HepG2 (cell line): Measurements from ENCODE around the gene RDH13. TPM values are rescaled to one million over a fixed set of nuclear protein-coding genes. Genes with fewer than 3 reads are reported as not detected.

Source experiments
- ATAC-seq: fragments of 200-7000 bp; cut with Tn5 transposase; 3 replicates; pipeline ENCODE4 v1.9.1; 2020; ENCODE audit warnings: mild to moderate bottlenecking, moderate library complexity
- BruUV-seq: library from RNA; stranded (reverse); fragments of 400-500 nt; replicated peaks from 2 replicates; lab custom pipeline; 2021; lab: Mats Ljungman, UMichigan
- CTCF ChIA-PET: fragments of 300-600 bp; formaldehyde crosslinking; extraction: SDS; loops from one replicate; lab custom pipeline; 2021; ENCODE audit warnings: low total read pairs, inconsistent platforms, low intra/inter-chr PET ratio; lab: Yijun Ruan, JAX
- POLR2A ChIA-PET: fragments of 350-600 bp; sonication (Branson Sonifier 250); formaldehyde crosslinking; loops from one replicate; lab custom pipeline; 2020; ENCODE audit warnings: antibody characterized with exemption, inconsistent platforms; lab: Yijun Ruan, JAX
- DNase-seq: peaks from one replicate; pipeline ENCODE4 v3.0.0-alpha.2; 2015; ENCODE audit warnings: low spot score
- FAIRE-seq: peaks from 3 replicates; lab custom pipeline; 2011; peaks lifted over from hg19 to GRCh38; lab: Jason Lieb, UNC
- H2AFZ ChIP-seq: one replicate; pipeline ENCODE4 v1.6.1; 2011; ENCODE audit warnings: low read length, inconsistent platforms
- H3K27ac ChIP-seq: fragments of 300-600 bp; 3 replicates; pipeline ENCODE4 v1.8.0; 2011; ENCODE audit warnings: mixed run types, mild to moderate bottlenecking, mixed read lengths, low read length, inconsistent platforms; ENCODE audit not compliant: insufficient read depth; ENCODE audit errors: extremely low read length
- H3K27me3 ChIP-seq, 2 experiments: fragments of 200-600 bp in 1 of 2; 2 replicates in 1 of 2; 3 replicates in 1 of 2; pipeline versions ENCODE4 v1.6.0 to v1.8.0; 2011; ENCODE audit warnings: low read length in 2 of 2, mild to moderate bottlenecking in 2 of 2, moderate library complexity in 2 of 2, inconsistent platforms in 1 of 2; ENCODE audit not compliant: insufficient read depth in 2 of 2, control insufficient read depth in 1 of 2
- H3K36me3 ChIP-seq, 2 experiments: fragments of 200-600 bp in 1 of 2; replicated peaks in 1 of 2; 2 replicates in 1 of 2; 3 replicates in 1 of 2; pipeline versions ENCODE4 v1.5.1 to v1.8.0; 2011; ENCODE audit warnings: low read length in 2 of 2, inconsistent platforms in 1 of 2; ENCODE audit not compliant: insufficient read depth in 2 of 2, control insufficient read depth in 1 of 2
- H3K4me1 ChIP-seq: 2 replicates; pipeline ENCODE4 v1.5.1; 2012; ENCODE audit warnings: low read length, inconsistent platforms; ENCODE audit not compliant: insufficient read depth
- H3K4me2 ChIP-seq: 2 replicates; pipeline ENCODE4 v1.6.0; 2011; ENCODE audit warnings: low read depth, low read length, inconsistent platforms
- H3K4me3 ChIP-seq, 3 experiments: fragments of 200-600 bp in 1 of 3; sonication (generic), shearing (Covaris generic) in 1 of 3; replicated peaks in 1 of 3; 2 replicates each; pipeline ENCODE4 v1.5.1; 2011 to 2016; ENCODE audit warnings: low read length in 3 of 3, inconsistent platforms in 2 of 3, low read depth in 2 of 3, mild to moderate bottlenecking in 2 of 3, control low read depth in 1 of 3, mixed read lengths in 1 of 3; ENCODE audit not compliant: insufficient read depth in 1 of 3
- H3K79me2 ChIP-seq: one replicate; pipeline ENCODE4 v1.6.1; 2011; ENCODE audit warnings: low read length, inconsistent platforms; ENCODE audit not compliant: insufficient read depth
- H3K9ac ChIP-seq: 2 replicates; pipeline ENCODE4 v1.6.0; 2011; ENCODE audit warnings: mild to moderate bottlenecking, low read depth, low read length, inconsistent platforms; ENCODE audit not compliant: insufficient read depth
- H3K9me3 ChIP-seq: 2 replicates; pipeline ENCODE4 v1.5.1; 2012; ENCODE audit warnings: mild to moderate bottlenecking, low read length
- H4K20me1 ChIP-seq: 2 replicates; pipeline ENCODE4 v1.6.0; 2011; ENCODE audit warnings: inconsistent platforms, mild to moderate bottlenecking, low read length, moderate library complexity; ENCODE audit not compliant: insufficient read depth
- AGO2 ChIP-seq: fragments of 200-400 bp; formaldehyde crosslinking; optimal IDR thresholded peaks from 2 replicates; pipeline ENCODE3; 2017; ENCODE audit warnings: mild to moderate bottlenecking, low read depth, low read length, moderate library complexity
- EHMT2 ChIP-seq: fragments of 200-600 bp; sonication (generic); IDR thresholded peaks from 2 replicates; pipeline ENCODE4 v1.7.0; 2017; ENCODE audit warnings: antibody characterized with exemption, low read depth, low read length, borderline replicate concordance
- IRF1 ChIP-seq: sonication (generic); formaldehyde crosslinking; IDR thresholded peaks from 2 replicates; pipeline ENCODE4 v1.4.0; 2020; ENCODE audit warnings: low read depth, mild to moderate bottlenecking, missing genetic modification reagents
- KLF6 ChIP-seq: IDR thresholded peaks from 2 replicates; pipeline ENCODE4 v1.8.0; 2016; ENCODE audit warnings: missing biosample characterization, missing genetic modification reagents
- NAIF1 ChIP-seq: sonication (generic); formaldehyde crosslinking; IDR thresholded peaks from 2 replicates; pipeline ENCODE4 v1.5.0; 2020; ENCODE audit warnings: mild to moderate bottlenecking, missing genetic modification reagents, borderline replicate concordance
- PBX2 ChIP-seq: IDR thresholded peaks from 2 replicates; pipeline ENCODE4 v1.6.1; 2016; ENCODE audit warnings: control low read depth
- PRDM4 ChIP-seq: sonication (generic); formaldehyde crosslinking; IDR thresholded peaks from 2 replicates; pipeline ENCODE4 v1.9.0; 2021; ENCODE audit warnings: missing genetic modification reagents, borderline replicate concordance
- ZEB1 ChIP-seq: IDR thresholded peaks from 2 replicates; pipeline ENCODE4 v1.6.1; 2012; ENCODE audit warnings: mild to moderate bottlenecking, low read depth, inconsistent platforms; ENCODE audit not compliant: insufficient replicate concordance
- ZNF282 ChIP-seq: fragments of 450-650 bp; IDR thresholded peaks from 2 replicates; pipeline ENCODE4 v1.6.1; 2018; ENCODE audit not compliant: partially characterized antibody
- ZNF496 ChIP-seq: sonication (generic); formaldehyde crosslinking; IDR thresholded peaks from 2 replicates; pipeline ENCODE4 v1.8.1; 2023; ENCODE audit warnings: mild to moderate bottlenecking, moderate library complexity, missing genetic modification reagents; ENCODE audit not compliant: insufficient replicate concordance
- ZNF749 ChIP-seq: sonication (generic); formaldehyde crosslinking; IDR thresholded peaks from 2 replicates; pipeline ENCODE4 v1.8.0; 2022; ENCODE audit warnings: mild to moderate bottlenecking, missing genetic modification reagents, moderate library complexity, borderline replicate concordance
- ZSCAN5A ChIP-seq: sonication (generic); formaldehyde crosslinking; IDR thresholded peaks from 2 replicates; pipeline ENCODE4 v1.8.0; 2022; ENCODE audit warnings: mild to moderate bottlenecking, missing genetic modification reagents, borderline replicate concordance
- WGBS: methylation state at CpG from one replicate; pipeline ENCODE4 v1.1.6; 2017; ENCODE audit warnings: low lambda C conversion rate; 5-methylcytosine and 5-hydroxymethylcytosine counted together
- in situ Hi-C: cut with HindIII; loops from 2 replicates; pipeline ENCODE4 v1.10.0; 2017; ENCODE audit warnings: low pct_unique_long_range_greater_than_20kb; ENCODE audit not compliant: extremely low pct_ligation_motif_present
- intact Hi-C: fragments of 100-400 bp; cut with micrococcal nuclease; formaldehyde crosslinking; loops from one replicate; pipeline ENCODE4 v1.10.0; 2022; ENCODE audit not compliant: unreplicated experiment
- polyA plus RNA-seq, 8 experiments: library from polyadenylated mRNA; depleted of rRNA in 3 of 8; stranded (reverse) in 7 of 8; unstranded in 1 of 8; fragments of >200 nt; fragmentation: Illumina TruSeq in 4 of 8; extraction: Trizol in 4 of 8; gene quantifications; 2 replicates each; pipeline versions ENCODE4 v1.2.1 to v1.2.3, GENCODE V29; 2011 to 2016; ENCODE audit warnings: low read depth in 4 of 8, missing spikeins in 1 of 8, mixed read lengths in 1 of 8; ENCODE audit not compliant: insufficient read depth in 1 of 8
- total RNA-seq, 5 experiments: library from RNA; depleted of rRNA; stranded (reverse); fragments of >200 nt; fragmentation: Illumina TruSeq; extraction: Trizol; gene quantifications; 2 replicates each; pipeline ENCODE4 v1.2.3, GENCODE V29; 2016; ENCODE audit warnings: low read depth in 1 of 5

The RDH13 gene
- total and polyA plus RNA-seq, 2 of the 13 experiments (the other 11 are each of a cell fraction or from before 2014, with no cell fraction given): 13.4 to 21.5 TPM

- TF ChIP-seq PRDM4 (no peak), ZNF496 (CRISPR knock-in tag) (no peak), PBX2 (CRISPR knock-in tag) (no peak), EHMT2 (no peak), ZEB1 (no peak)
Measured at GRCh38 chr19:55016017-55016416, 46.9 kb downstream of the RDH13 start (continued).

GRCh38 chr19:55015126-55015525, 47.8 kb downstream of the RDH13 start:
- Histone ChIP-seq H3K4me2 (peak overlapping the region; percentile 45), H2AFZ (peak overlapping the region; percentile 29), H3K27me3 (peaks cover 3 to 19% of the 10 kb centered on the region in 2 experiments; a peak in 4 of 5 replicates), H3K36me3 (no peaks in the 10 kb centered on the region), H3K79me2 (no peaks in the 10 kb centered on the region), H3K27ac (no peak overlapping the region), H3K9ac (no peak overlapping the region), H3K4me1 (no peaks in the 10 kb centered on the region), H4K20me1 (no peaks in the 10 kb centered on the region), H3K4me3 (peak overlapping the region in 1 of 3 experiments; percentile 55; a peak in 2 of 6 replicates), H3K9me3 (no peaks in the 10 kb centered on the region)
- BruUV-seq: no TSS peak
- no peak for TF ChIP-seq KLF6 (CRISPR knock-in tag)
- no peak for TF ChIP-seq AGO2
- no peak for TF ChIP-seq ZSCAN5A (CRISPR knock-in tag)
- TF ChIP-seq ZNF282: no peak
- no peak for TF ChIP-seq ZNF749 (CRISPR knock-in tag)
- no peak for TF ChIP-seq NAIF1 (CRISPR knock-in tag)
- no peak for TF ChIP-seq IRF1 (CRISPR knock-in tag)
- FAIRE-seq (no peak), ATAC-seq (no peak; the same call in 2 of the 3 replicates), DNase-seq (no peak)
- WGBS: 24% methylated on average over 5 of the region's 5 CpGs
- CTCF ChIA-PET: no interaction called here
- POLR2A ChIA-PET: no interaction called here
- intact Hi-C loops (no loop called here), in situ Hi-C loops (no loop called here)
